ENCODE measurements around the gene SYS1.

The SYS1 gene

GRCh38 chr20:45362804-45363610 lies at the start of gene SYS1:
TSS of gene SYS1 (plus strand) at chr20:45363156. CDS start at chr20:45363532, 376 bp downstream.
- peak; percentile 98 for DNase-seq

- no peak for DNase-seq
Measured at GRCh38 chr20:45313943-45314342, 49.0 kb upstream of the SYS1 start.

- no peak for DNase-seq
Measured at GRCh38 chr20:45315672-45316071, 47.3 kb upstream of the SYS1 start.

- no peak for DNase-seq
Measured at GRCh38 chr20:45316150-45317080, 46.5 kb upstream of the SYS1 start.

- DNase-seq: no peak
Measured at GRCh38 chr20:45317826-45318225, 45.1 kb upstream of the SYS1 start.

- DNase-seq: no peak
Measured at GRCh38 chr20:45318386-45318939, 44.5 kb upstream of the SYS1 start.

GRCh38 chr20:45318948-45319347 lies 44.0 kb upstream of the SYS1 start:
- no peak for DNase-seq

- no peak for DNase-seq
Measured at GRCh38 chr20:45320948-45321595, 41.9 kb upstream of the SYS1 start.

GRCh38 chr20:45322952-45323383 lies 40.0 kb upstream of the SYS1 start:
- DNase-seq: peak; percentile 62

- no peak for DNase-seq
Measured at GRCh38 chr20:45323731-45324130, 39.2 kb upstream of the SYS1 start.

- no peak for DNase-seq
Measured at GRCh38 chr20:45325371-45325770, 37.6 kb upstream of the SYS1 start.

GRCh38 chr20:45328451-45328850 lies 34.5 kb upstream of the SYS1 start:
- DNase-seq: no peak

- no peak for DNase-seq
Measured at GRCh38 chr20:45329497-45330319, 33.2 kb upstream of the SYS1 start.

- DNase-seq: no peak
Measured at GRCh38 chr20:45330476-45330875, 32.5 kb upstream of the SYS1 start.

GRCh38 chr20:45336530-45337366 lies 26.2 kb upstream of the SYS1 start:
- DNase-seq: no peak

GRCh38 chr20:45337367-45338120 lies 25.4 kb upstream of the SYS1 start:
- no peak for DNase-seq

GRCh38 chr20:45338121-45339030 lies 24.6 kb upstream of the SYS1 start:
- DNase-seq: no peak

- no peak for DNase-seq
Measured at GRCh38 chr20:45339084-45339483, 23.9 kb upstream of the SYS1 start.

- no peak for DNase-seq
Measured at GRCh38 chr20:45339799-45340198, 23.2 kb upstream of the SYS1 start.

All from GDM1 (cell line).